SK-N-SH (cell line): ENCODE measurements around the gene CD70. TPM values are rescaled to one million over a fixed set of nuclear protein-coding genes. Genes with fewer than 3 reads are reported as not detected.
"Not testable (repeated sequence)": the region's sequence is repeated elsewhere in the genome, so short reads cannot be mapped to it uniquely, and the experiment has no call there.

ENCODE experiments used
- CTCF ChIA-PET: fragments of 300-600, 350-600 bp; formaldehyde crosslinking; extraction: SDS; loops from one replicate; lab custom pipeline; 2021; lab: Yijun Ruan, JAX
- POLR2A ChIA-PET: fragments of 350-600 bp; sonication (Branson Sonifier 250); formaldehyde crosslinking; extraction: SDS; loops from one replicate; lab custom pipeline; 2020; ENCODE audit warnings: antibody characterized with exemption, inconsistent platforms; lab: Yijun Ruan, JAX
- DNase-seq: peaks from one replicate; pipeline ENCODE4 v3.0.0; 2012
- H2AFZ ChIP-seq: fragments of 200-600 bp; sonication (generic); 2 replicates; pipeline ENCODE4 v1.8.1; 2016; ENCODE audit warnings: antibody characterized with exemption, mild to moderate bottlenecking, low read depth
- H3F3A ChIP-seq: fragments of 200-600 bp; sonication (generic); replicated peaks from 2 replicates; pipeline ENCODE3; 2016; ENCODE audit warnings: antibody characterized with exemption, mild to moderate bottlenecking; ENCODE audit not compliant: insufficient read depth
- H3K27ac ChIP-seq, 2 experiments: fragments of 200-500 bp in 1 of 2; fragments of 200-600 bp in 1 of 2; sonication (Bioruptor generic) in 1 of 2; sonication (generic), shearing (Covaris generic) in 1 of 2; 2 replicates each; pipeline versions ENCODE4 v1.5.1 to v1.6.1; 2014 to 2016; ENCODE audit warnings: low read depth in 2 of 2, inconsistent platforms in 1 of 2, low read length in 1 of 2, mild to moderate bottlenecking in 1 of 2, mixed read lengths in 1 of 2
- H3K27me3 ChIP-seq: fragments of 200-600 bp; sonication (generic), shearing (Covaris generic); 2 replicates; pipeline ENCODE4 v1.6.1; 2016; ENCODE audit warnings: mixed run types; ENCODE audit not compliant: insufficient read depth
- H3K36me3 ChIP-seq, 2 experiments: fragments of 200-500 bp in 1 of 2; fragments of 200-600 bp in 1 of 2; sonication (Bioruptor generic) in 1 of 2; sonication (generic) in 1 of 2; replicated peaks in 1 of 2; 2 replicates each; pipeline versions ENCODE3 to v1.5.1; 2014 to 2016; ENCODE audit warnings: low read length in 1 of 2, mild to moderate bottlenecking in 1 of 2; ENCODE audit not compliant: insufficient read depth in 2 of 2, control insufficient read depth in 1 of 2
- H3K4me1 ChIP-seq, 2 experiments: fragments of 200-500 bp in 1 of 2; fragments of 200-600 bp in 1 of 2; sonication (Bioruptor generic) in 1 of 2; sonication (generic), shearing (Covaris generic) in 1 of 2; 2 replicates each; pipeline versions ENCODE4 v1.5.1 to v1.6.1; 2014 to 2016; ENCODE audit warnings: low read depth in 1 of 2, low read length in 1 of 2, mixed run types in 1 of 2; ENCODE audit not compliant: insufficient read depth in 2 of 2, control insufficient read depth in 1 of 2
- H3K4me2 ChIP-seq: fragments of 200-600 bp; sonication (generic), shearing (Covaris generic); 2 replicates; pipeline ENCODE4 v1.6.1; 2017; ENCODE audit warnings: mixed run types
- H3K4me3 ChIP-seq, 2 experiments: fragments of 200-500 bp in 1 of 2; fragments of 200-600 bp in 1 of 2; sonication (Bioruptor generic) in 1 of 2; sonication (generic), shearing (Covaris generic) in 1 of 2; 2 replicates each; pipeline versions ENCODE4 v1.5.1 to v1.8.1; 2014 to 2016; ENCODE audit warnings: low read depth in 2 of 2, inconsistent platforms in 1 of 2, low read length in 1 of 2, mild to moderate bottlenecking in 1 of 2, mixed read lengths in 1 of 2, moderate library complexity in 1 of 2
- H3K79me2 ChIP-seq: fragments of 200-600 bp; sonication (generic); 2 replicates; pipeline ENCODE4 v1.8.1; 2017; ENCODE audit warnings: mild to moderate bottlenecking; ENCODE audit not compliant: insufficient read depth
- H3K9ac ChIP-seq: fragments of 200-600 bp; sonication (generic); 2 replicates; pipeline ENCODE4 v1.6.1; 2017; ENCODE audit warnings: mixed run types
- H3K9me2 ChIP-seq: fragments of 200-600 bp; sonication (generic); 2 replicates; pipeline ENCODE4 v1.6.1; 2017; ENCODE audit warnings: mixed run types
- H3K9me3 ChIP-seq: fragments of 200-600 bp; sonication (generic); 2 replicates; pipeline ENCODE4 v1.6.1; 2017; ENCODE audit warnings: mixed run types, mild to moderate bottlenecking, moderate library complexity
- H4K20me1 ChIP-seq: fragments of 200-600 bp; sonication (generic); 2 replicates; pipeline ENCODE4 v1.6.1; 2017; ENCODE audit warnings: mild to moderate bottlenecking, mixed run types; ENCODE audit not compliant: insufficient read depth
- EP300 ChIP-seq, 2 experiments: IDR thresholded peaks; 2 replicates each; pipeline versions ENCODE4 v1.4.0 to v1.6.1; 2012; ENCODE audit warnings: borderline replicate concordance in 1 of 2, low read depth in 1 of 2, low read length in 1 of 2
- FOSL2 ChIP-seq: IDR thresholded peaks from 2 replicates; pipeline ENCODE4 v1.4.0; 2012; ENCODE audit warnings: low read depth, mild to moderate bottlenecking, moderate library complexity, borderline replicate concordance
- FOXJ3 ChIP-seq: sonication (generic); formaldehyde crosslinking; IDR thresholded peaks from 2 replicates; pipeline ENCODE4 v1.5.1; 2020; ENCODE audit warnings: mild to moderate bottlenecking, missing genetic modification reagents
- FOXM1 ChIP-seq: IDR thresholded peaks from 2 replicates; pipeline ENCODE4 v1.4.0; 2012; ENCODE audit warnings: low read depth, mild to moderate bottlenecking
- GABPA ChIP-seq: IDR thresholded peaks from 2 replicates; pipeline ENCODE4 v1.4.0; 2012; ENCODE audit warnings: low read depth, mild to moderate bottlenecking
- GATA2 ChIP-seq: sonication (generic); formaldehyde crosslinking; IDR thresholded peaks from 2 replicates; pipeline ENCODE4 v1.5.0; 2020; ENCODE audit warnings: mild to moderate bottlenecking, missing genetic modification reagents
- NFIC ChIP-seq: IDR thresholded peaks from 2 replicates; pipeline ENCODE4 v1.4.0; 2012; ENCODE audit warnings: borderline replicate concordance
- POLR2AphosphoS5 ChIP-seq: IDR thresholded peaks from 2 replicates; pipeline ENCODE4 v1.6.1; 2012; ENCODE audit warnings: low read depth, low read length
- RAD21 ChIP-seq: IDR thresholded peaks from 2 replicates; pipeline ENCODE4 v1.6.1; 2012; ENCODE audit warnings: mild to moderate bottlenecking, low read length
- TAF1 ChIP-seq: IDR thresholded peaks from 2 replicates; pipeline ENCODE4 v1.6.1; 2012; ENCODE audit warnings: low read depth, mild to moderate bottlenecking, low read length, moderate library complexity, borderline replicate concordance
- TCF12 ChIP-seq: IDR thresholded peaks from 2 replicates; pipeline ENCODE4 v1.4.0; 2012
- YY1 ChIP-seq: IDR thresholded peaks from 2 replicates; pipeline ENCODE4 v1.4.0; 2012; ENCODE audit warnings: low read depth, mild to moderate bottlenecking
- WGBS: methylation state at CpG from one replicate; pipeline ENCODE4 v1.1.6; 2017; ENCODE audit warnings: low lambda C conversion rate; 5-methylcytosine and 5-hydroxymethylcytosine counted together
- polyA plus RNA-seq, 3 experiments: library from polyadenylated mRNA; depleted of rRNA; stranded (reverse); fragments of >200 nt; gene quantifications; 2 replicates each; pipeline ENCODE4 v1.2.3, GENCODE V29; 2012
- TF ChIP-seq, protein P1 (sequence below): IDR thresholded peaks from 2 replicates; pipeline ENCODE4; 2012

Gene CD70
- polyA plus RNA-seq, 1 of the 3 experiments (the other 2 are of a cell fraction): 142 TPM

DNA sequence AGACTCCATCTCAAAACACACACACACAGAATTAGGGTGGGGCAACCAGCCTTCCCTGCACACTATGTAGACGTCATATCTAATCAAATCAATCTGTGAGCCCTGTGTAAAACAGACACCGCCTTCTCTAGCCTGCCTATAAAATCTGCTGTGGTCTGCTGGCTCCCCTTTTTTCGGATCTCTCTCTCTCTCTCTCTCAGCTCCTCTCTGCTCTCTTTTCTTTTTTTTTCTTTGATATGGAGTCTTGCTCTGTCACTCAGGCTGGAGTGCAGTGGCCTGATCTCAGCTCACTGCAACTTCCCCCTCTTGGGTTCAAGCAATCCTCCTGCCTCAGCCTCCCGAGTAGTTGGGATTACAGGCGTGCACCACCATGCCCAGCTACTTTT lies 11.8 kb upstream of the CD70 start:
- no peak overlapping the region for H3K27ac ChIP-seq
- H3K9me2 ChIP-seq: no peaks in the 10 kb centered on the region
- H3K4me1 ChIP-seq: no peaks in the 10 kb centered on the region
- H3K4me3 ChIP-seq: no peak overlapping the region
- H2AFZ ChIP-seq: no peak overlapping the region
- no peak for DNase-seq
- H3K9ac ChIP-seq: no peak overlapping the region
- no peak for TF ChIP-seq FOXM1
- TF ChIP-seq RAD21: no peak
- TF ChIP-seq, protein P1, sequence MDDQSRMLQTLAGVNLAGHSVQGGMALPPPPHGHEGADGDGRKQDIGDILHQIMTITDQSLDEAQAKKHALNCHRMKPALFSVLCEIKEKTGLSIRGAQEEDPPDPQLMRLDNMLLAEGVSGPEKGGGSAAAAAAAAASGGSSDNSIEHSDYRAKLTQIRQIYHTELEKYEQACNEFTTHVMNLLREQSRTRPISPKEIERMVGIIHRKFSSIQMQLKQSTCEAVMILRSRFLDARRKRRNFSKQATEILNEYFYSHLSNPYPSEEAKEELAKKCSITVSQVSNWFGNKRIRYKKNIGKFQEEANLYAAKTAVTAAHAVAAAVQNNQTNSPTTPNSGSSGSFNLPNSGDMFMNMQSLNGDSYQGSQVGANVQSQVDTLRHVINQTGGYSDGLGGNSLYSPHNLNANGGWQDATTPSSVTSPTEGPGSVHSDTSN: no peak
- TF ChIP-seq TCF12: no peak
- TF ChIP-seq EP300 (IDR thresholded peaks at IDR 0.05; ENCODE audit: borderline replicate concordance in 1 of 2, low read depth in 1 of 2, low read length in 1 of 2): no peak
- TF ChIP-seq TAF1: no peak
- TF ChIP-seq YY1: no peak
- TF ChIP-seq FOSL2: no peak
- TF ChIP-seq FOXJ3: no peak
- no peak for TF ChIP-seq NFIC
- no peak for TF ChIP-seq POLR2AphosphoS5
- TF ChIP-seq GATA2 (CRISPR knock-in tag): no peak
- TF ChIP-seq GABPA: no peak
- 50% methylated on average over 5 of the region's 5 CpGs for WGBS
- H3K4me2 ChIP-seq: no peak overlapping the region
- no peaks in the 10 kb centered on the region for H3K36me3 ChIP-seq
- H4K20me1 ChIP-seq: no peaks in the 10 kb centered on the region
- H3F3A ChIP-seq: no peaks in the 10 kb centered on the region
- H3K9me3 ChIP-seq: no peaks in the 10 kb centered on the region
- ChIA-PET POLR2A (interaction anchor here (1.1 kb wide), 1 partner anchor 43 kb away, joined by 3 read pairs; no protein-coding TSS in a partner anchor), CTCF (interaction anchor here (0.6 to 0.9 kb wide), 2 partner anchors 32 to 261 kb away, joined by 3 read pairs; no protein-coding TSS in a partner anchor)
- peaks cover 17% of the 10 kb centered on the region; the same call in 1 of the 2 replicates for H3K27me3 ChIP-seq
- H3K79me2 ChIP-seq: no peaks in the 10 kb centered on the region

DNA sequence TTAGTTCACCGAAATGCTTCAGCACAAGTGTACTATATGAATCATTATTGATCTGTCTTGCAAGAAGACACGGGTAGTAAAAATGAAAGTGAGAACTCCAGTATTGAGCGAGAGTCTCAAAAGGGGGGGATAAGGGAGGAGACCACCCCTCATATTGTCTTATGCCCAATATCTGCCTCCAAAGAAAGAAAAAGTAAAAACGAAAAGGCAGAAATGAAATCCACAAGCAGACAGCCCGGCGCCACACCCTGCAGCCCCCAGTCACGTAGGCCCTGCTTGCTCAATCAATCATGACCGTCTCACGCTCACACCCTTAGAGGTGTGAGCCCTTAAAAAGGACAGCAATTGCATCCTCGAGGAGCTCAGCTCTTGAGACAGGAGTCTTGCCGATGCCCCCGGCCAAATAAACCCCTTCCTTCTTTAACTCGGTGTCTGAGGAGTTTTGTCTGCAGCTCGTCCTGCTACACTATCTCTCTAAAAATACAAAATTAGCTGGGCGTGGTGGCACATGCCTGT lies 10.6 kb upstream of the CD70 start:
- 45% methylated on average over 15 of the region's 15 CpGs for WGBS
- H3K9me2 ChIP-seq, H3F3A ChIP-seq, H3K27ac ChIP-seq, DNase-seq, H3K79me2 ChIP-seq, H3K4me1 ChIP-seq, H3K4me3 ChIP-seq, CTCF ChIA-PET, H3K9ac ChIP-seq, H3K9me3 ChIP-seq, H4K20me1 ChIP-seq, H2AFZ ChIP-seq, H3K36me3 ChIP-seq: not testable (repeated sequence)
- H3K4me2 ChIP-seq: 0 out of 2 replicates have a peak overlapping the region, but pooled peaks have one; percentile 41
- peaks cover 22% of the 10 kb centered on the region for H3K27me3 ChIP-seq
- POLR2A ChIA-PET: interaction anchor here (1.1 kb wide), 1 partner anchor 42 kb away, joined by 3 read pairs; no protein-coding TSS in a partner anchor

DNA sequence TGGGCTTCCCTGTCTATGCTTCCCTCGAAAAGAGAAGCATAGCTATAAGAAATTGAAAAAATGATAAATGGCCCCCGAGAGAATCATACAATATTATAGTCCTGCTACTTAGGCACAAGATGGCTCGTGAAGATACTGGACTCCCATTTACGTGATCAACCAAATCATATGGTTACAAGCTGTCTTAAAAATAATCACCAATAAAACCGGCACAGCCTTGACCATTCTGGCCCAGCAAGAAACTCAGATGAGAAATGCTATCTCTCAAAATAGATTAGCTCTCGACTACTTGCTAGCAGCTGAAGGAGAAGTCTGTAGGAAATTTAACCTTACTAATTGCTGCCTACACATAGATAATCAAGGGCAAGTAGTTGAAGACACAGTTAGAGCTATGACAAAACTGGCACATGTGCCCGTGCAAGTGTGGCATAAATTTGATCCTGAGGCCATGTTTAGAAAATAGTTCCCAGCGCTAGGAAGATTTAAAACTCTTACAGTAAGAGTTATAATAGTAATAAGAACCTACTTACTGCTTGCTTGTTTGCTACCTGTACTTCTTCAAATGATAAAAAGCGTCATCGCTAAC lies 10.1 kb upstream of the CD70 start:
- H3F3A ChIP-seq, H3K27ac ChIP-seq, H2AFZ ChIP-seq, H3K9ac ChIP-seq, H3K4me1 ChIP-seq, DNase-seq, POLR2A ChIA-PET, H3K4me3 ChIP-seq, H4K20me1 ChIP-seq, H3K36me3 ChIP-seq, H3K9me3 ChIP-seq, H3K79me2 ChIP-seq, CTCF ChIA-PET, H3K9me2 ChIP-seq: not testable (repeated sequence)
- WGBS: 47% methylated on average over 10 of the region's 10 CpGs
- H3K4me2 ChIP-seq: 0 out of 2 replicates have a peak overlapping the region, but pooled peaks have one; percentile 41
- peaks cover 27% of the 10 kb centered on the region for H3K27me3 ChIP-seq
